ENCODE results near the gene SLC24A4. TPM values are rescaled to one million over a fixed set of nuclear protein-coding genes. Genes with fewer than 3 reads are reported as not detected.

SLC24A4 gene
- total RNA-seq, 1 donor from 2014 or later, result 0.82 TPM

GRCh38 chr14:92515546-92516343, 192.8 kb downstream of the SLC24A4 start:
- Mint-ChIP-seq H3K4me1 (ENCODE audit: unreplicated experiment) (peaks cover 15% of the 10 kb centered on the region), H3K36me3 (no peaks in the 10 kb centered on the region), H3K27ac (no peak overlapping the region), H3K4me3 (peak overlapping the region; percentile 58), H3K27me3 (peaks cover 30% of the 10 kb centered on the region), H3K9me3 (no peaks in the 10 kb centered on the region)
- TF ChIP-seq CTCF (conservative IDR thresholded peaks at IDR 0.05), result no peak
- DNase-seq (ENCODE audit: extremely low spot score, unreplicated experiment), result no peak

GRCh38 chr14:92516344-92516965, 193.5 kb downstream of the SLC24A4 start:
- DNase-seq (ENCODE audit: extremely low spot score, unreplicated experiment), result no peak
- H3K4me3 Mint-ChIP-seq, result no peak overlapping the region
- peaks cover 2% of the 10 kb centered on the region for H3K9me3 Mint-ChIP-seq
- peaks cover 33% of the 10 kb centered on the region for H3K27me3 Mint-ChIP-seq
- peaks cover 8% of the 10 kb centered on the region for H3K4me1 Mint-ChIP-seq (ENCODE audit: unreplicated experiment)
- no peak for TF ChIP-seq CTCF (conservative IDR thresholded peaks at IDR 0.05)
- peaks cover 4% of the 10 kb centered on the region for H3K36me3 Mint-ChIP-seq
- no peak overlapping the region for H3K27ac Mint-ChIP-seq

GRCh38 chr14:92516966-92517506, 194.1 kb downstream of the SLC24A4 start:
- no peak for DNase-seq (ENCODE audit: extremely low spot score, unreplicated experiment)
- Mint-ChIP-seq H3K36me3 (peaks cover 6% of the 10 kb centered on the region), H3K27ac (no peak overlapping the region), H3K4me3 (no peak overlapping the region), H3K27me3 (peaks cover 37% of the 10 kb centered on the region), H3K4me1 (ENCODE audit: unreplicated experiment) (peaks cover 6% of the 10 kb centered on the region), H3K9me3 (peaks cover 5% of the 10 kb centered on the region)
- TF ChIP-seq CTCF (conservative IDR thresholded peaks at IDR 0.05), result no peak

- H3K9me3 Mint-ChIP-seq, result peaks cover 5% of the 10 kb centered on the region
- H3K27me3 Mint-ChIP-seq, result peaks cover 31% of the 10 kb centered on the region
- no peak overlapping the region for H3K27ac Mint-ChIP-seq
- peaks cover 6% of the 10 kb centered on the region for H3K36me3 Mint-ChIP-seq
- no peak overlapping the region for H3K4me3 Mint-ChIP-seq
- no peak for TF ChIP-seq CTCF (conservative IDR thresholded peaks at IDR 0.05)
- DNase-seq (ENCODE audit: extremely low spot score, unreplicated experiment), result no peak
- H3K4me1 Mint-ChIP-seq (ENCODE audit: unreplicated experiment), result peaks cover 6% of the 10 kb centered on the region
Measured at GRCh38 chr14:92517761-92518160, 194.8 kb downstream of the SLC24A4 start.

GRCh38 chr14:92519246-92520101, 196.5 kb downstream of the SLC24A4 start:
- Mint-ChIP-seq H3K9me3 (peaks cover 5% of the 10 kb centered on the region), H3K4me1 (ENCODE audit: unreplicated experiment) (peaks cover 6% of the 10 kb centered on the region), H3K27ac (no peak overlapping the region), H3K36me3 (peaks cover 6% of the 10 kb centered on the region), H3K4me3 (no peak overlapping the region), H3K27me3 (peaks cover 31% of the 10 kb centered on the region)
- no peak for TF ChIP-seq CTCF (conservative IDR thresholded peaks at IDR 0.05)
- no peak for DNase-seq (ENCODE audit: extremely low spot score, unreplicated experiment)
